Astrocyte (in vitro differentiated cells and primary cell): Measurements from ENCODE around the gene WNT3. TPM values are rescaled to one million over a fixed set of nuclear protein-coding genes. Genes with fewer than 3 reads are reported as not detected.

Experiments used
- DNase-seq: peaks from one replicate; pipeline ENCODE4 v3.0.0-alpha.2; 2010; ENCODE audit warnings: low read depth
- FAIRE-seq: peaks from 2 replicates; lab custom pipeline; 2011; peaks lifted over from hg19 to GRCh38; lab: Jason Lieb, UNC
- H2AFZ ChIP-seq: 2 replicates; pipeline ENCODE4 v1.6.0; 2012; ENCODE audit warnings: low read depth, low read length, inconsistent platforms
- H3K27ac ChIP-seq: 2 replicates; pipeline ENCODE4 v1.5.1; 2011; ENCODE audit warnings: low read depth, low read length, inconsistent platforms
- H3K27me3 ChIP-seq: 2 replicates; pipeline ENCODE4 v1.6.0; 2011; ENCODE audit warnings: low read length, inconsistent platforms; ENCODE audit not compliant: insufficient read depth
- H3K36me3 ChIP-seq: 2 replicates; pipeline ENCODE4 v1.5.1; 2011; ENCODE audit warnings: low read length, inconsistent platforms; ENCODE audit not compliant: insufficient read depth
- H3K4me1 ChIP-seq: 2 replicates; pipeline ENCODE4 v1.5.1; 2011; ENCODE audit warnings: low read length, inconsistent platforms; ENCODE audit not compliant: insufficient read depth
- H3K4me2 ChIP-seq: 2 replicates; pipeline ENCODE4 v1.6.0; 2012; ENCODE audit warnings: low read length, inconsistent platforms
- H3K4me3 ChIP-seq: 2 replicates; pipeline ENCODE4 v1.5.1; 2011; ENCODE audit warnings: low read depth, mild to moderate bottlenecking, low read length, inconsistent platforms; ENCODE audit not compliant: insufficient read depth
- H3K79me2 ChIP-seq: 2 replicates; pipeline ENCODE4 v1.6.0; 2012; ENCODE audit warnings: mild to moderate bottlenecking, low read length, inconsistent platforms; ENCODE audit not compliant: insufficient read depth
- H3K9ac ChIP-seq: 2 replicates; pipeline ENCODE4 v1.6.0; 2012; ENCODE audit warnings: mild to moderate bottlenecking, low read length, inconsistent platforms
- H3K9me3 ChIP-seq: 2 replicates; pipeline ENCODE4 v1.5.1; 2012; ENCODE audit warnings: low read depth, mild to moderate bottlenecking, low read length, inconsistent platforms; ENCODE audit not compliant: insufficient read depth
- H4K20me1 ChIP-seq: 2 replicates; pipeline ENCODE4 v1.6.0; 2012; ENCODE audit warnings: low read length, inconsistent platforms; ENCODE audit not compliant: insufficient read depth
- H3K27ac Mint-ChIP-seq: one replicate; pipeline ENCODE4 v1.8.0; 2021; ENCODE audit warnings: mild to moderate bottlenecking, mixed read lengths; ENCODE audit not compliant: unreplicated experiment
- H3K27me3 Mint-ChIP-seq: one replicate; pipeline ENCODE4 v1.8.0; 2021; ENCODE audit warnings: low read depth, mixed read lengths; ENCODE audit not compliant: unreplicated experiment
- H3K36me3 Mint-ChIP-seq: one replicate; pipeline ENCODE4 v1.8.0; 2021; ENCODE audit warnings: low read depth, mixed read lengths; ENCODE audit not compliant: unreplicated experiment
- H3K4me1 Mint-ChIP-seq: one replicate; pipeline ENCODE4 v1.8.0; 2021; ENCODE audit warnings: low read depth, mixed read lengths; ENCODE audit not compliant: unreplicated experiment
- H3K4me3 Mint-ChIP-seq: one replicate; pipeline ENCODE4 v1.8.0; 2021; ENCODE audit warnings: mild to moderate bottlenecking, moderate library complexity, mixed read lengths; ENCODE audit not compliant: unreplicated experiment
- H3K9me3 Mint-ChIP-seq: one replicate; pipeline ENCODE4 v1.8.0; 2021; ENCODE audit warnings: mild to moderate bottlenecking, mixed read lengths; ENCODE audit not compliant: unreplicated experiment
- CTCF ChIP-seq: IDR thresholded peaks from 2 replicates; pipeline ENCODE4 v1.5.1; 2011; ENCODE audit warnings: low read depth, mild to moderate bottlenecking, inconsistent platforms, low read length, moderate library complexity; ENCODE audit not compliant: insufficient read depth
- EZH2 ChIP-seq: IDR thresholded peaks from 2 replicates; pipeline ENCODE4 v1.6.1; 2012; ENCODE audit warnings: mild to moderate bottlenecking, low read length, inconsistent platforms; ENCODE audit not compliant: insufficient read depth
- total RNA-seq: library from RNA; stranded (reverse); gene quantifications from 2 replicates; pipeline ENCODE4 v1.2.1, GENCODE V29; 2021

Gene WNT3
- total RNA-seq, 1 donor from 2014 or later = 2.4 TPM

GRCh38 chr17:46726206-46726605, 92.3 kb downstream of the WNT3 start:
- Histone ChIP-seq H3K9me3 (no peaks in the 10 kb centered on the region), H4K20me1 (no peaks in the 10 kb centered on the region), H3K4me2 (no peak overlapping the region), H3K79me2 (no peaks in the 10 kb centered on the region), H3K9ac (no peak overlapping the region), H3K4me3 (no peak overlapping the region), H2AFZ (no peak overlapping the region), H3K27me3 (no peaks in the 10 kb centered on the region), H3K27ac (peak overlapping the region; percentile 75), H3K36me3 (peaks cover 2% of the 10 kb centered on the region), H3K4me1 (peaks cover 23% of the 10 kb centered on the region)
- Mint-ChIP-seq H3K4me1 (peaks cover 26% of the 10 kb centered on the region), H3K27me3 (no peaks in the 10 kb centered on the region), H3K9me3 (no peaks in the 10 kb centered on the region), H3K36me3 (peaks cover 7% of the 10 kb centered on the region), H3K27ac (peak overlapping the region; percentile 63), H3K4me3 (no peak overlapping the region)
- no peak for FAIRE-seq
- TF ChIP-seq CTCF (no peak), EZH2 (no peak)
- DNase-seq = peak; percentile 61

- Histone ChIP-seq H3K4me2 (peak overlapping the region; percentile 19), H3K4me1 (peaks cover 28% of the 10 kb centered on the region), H3K27me3 (no peaks in the 10 kb centered on the region), H3K36me3 (no peaks in the 10 kb centered on the region), H2AFZ (no peak overlapping the region), H3K4me3 (no peak overlapping the region), H4K20me1 (no peaks in the 10 kb centered on the region), H3K9ac (no peak overlapping the region), H3K27ac (peak overlapping the region; percentile 25), H3K79me2 (no peaks in the 10 kb centered on the region), H3K9me3 (no peaks in the 10 kb centered on the region)
- H3K36me3 Mint-ChIP-seq = peaks cover 14% of the 10 kb centered on the region
- H3K4me3 Mint-ChIP-seq = peak overlapping the region; percentile 5
- no peak for FAIRE-seq
- peaks cover 25% of the 10 kb centered on the region for H3K4me1 Mint-ChIP-seq
- DNase-seq = peak; percentile 80
- no peaks in the 10 kb centered on the region for H3K9me3 Mint-ChIP-seq
- peak overlapping the region; percentile 6 for H3K27ac Mint-ChIP-seq
- H3K27me3 Mint-ChIP-seq = no peaks in the 10 kb centered on the region
- TF ChIP-seq EZH2 (no peak), CTCF (no peak)
Measured at GRCh38 chr17:46722662-46723285, 95.7 kb downstream of the WNT3 start.

GRCh38 chr17:46720408-46720807, 98.1 kb downstream of the WNT3 start:
- Histone ChIP-seq H3K4me1 (peaks cover 13% of the 10 kb centered on the region), H3K9ac (no peak overlapping the region), H3K4me2 (no peak overlapping the region), H3K9me3 (no peaks in the 10 kb centered on the region), H3K79me2 (no peaks in the 10 kb centered on the region), H2AFZ (no peak overlapping the region), H3K36me3 (peaks cover 2% of the 10 kb centered on the region), H3K27ac (no peak overlapping the region), H4K20me1 (no peaks in the 10 kb centered on the region), H3K27me3 (no peaks in the 10 kb centered on the region), H3K4me3 (no peak overlapping the region)
- TF ChIP-seq CTCF (no peak), EZH2 (no peak)
- DNase-seq (peak; percentile 4), FAIRE-seq (no peak)
- Mint-ChIP-seq H3K9me3 (no peaks in the 10 kb centered on the region), H3K27ac (no peak overlapping the region), H3K27me3 (no peaks in the 10 kb centered on the region), H3K4me1 (peaks cover 7% of the 10 kb centered on the region), H3K4me3 (no peak overlapping the region), H3K36me3 (peaks cover 20% of the 10 kb centered on the region)
